ENCODE data around the gene TMC8.
"Not testable (repeated sequence)": the region's sequence is repeated elsewhere in the genome, so short reads cannot be mapped to it uniquely, and the experiment has no call there.

Gene TMC8

DNA sequence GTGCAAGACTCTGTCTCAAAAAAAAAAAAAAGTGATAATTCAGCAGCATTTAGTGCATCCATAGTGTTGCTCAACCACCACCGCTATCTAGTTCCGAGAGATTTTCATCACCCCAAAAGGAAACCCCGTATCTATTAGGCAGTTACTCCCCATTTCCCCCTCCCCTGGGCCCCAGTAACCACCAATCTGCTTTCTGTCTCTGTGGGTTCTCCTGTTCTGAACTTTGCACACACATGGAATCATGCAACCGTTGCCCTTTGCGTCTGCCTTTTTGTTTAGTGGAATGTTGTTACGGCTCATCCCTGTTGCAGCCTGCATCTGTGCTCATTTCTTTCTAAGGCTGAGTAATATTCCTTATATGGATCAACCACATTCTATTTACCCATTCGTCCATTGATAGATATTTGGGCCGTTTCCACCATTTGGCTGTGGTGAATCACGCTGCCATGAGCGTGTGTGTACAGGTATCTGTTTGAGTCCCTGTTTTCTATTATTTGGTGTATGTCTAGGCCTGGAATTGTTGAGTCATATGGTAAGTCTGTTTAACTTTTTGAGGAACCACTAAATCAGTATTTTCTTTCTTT lies 29.1 kb downstream of the TMC8 start:
- peak; percentile 69 to 80 for DNase-seq

GRCh38 chr17:78163881-78164747 lies 33.5 kb downstream of the TMC8 start:
- DNase-seq, result no peak

DNA sequence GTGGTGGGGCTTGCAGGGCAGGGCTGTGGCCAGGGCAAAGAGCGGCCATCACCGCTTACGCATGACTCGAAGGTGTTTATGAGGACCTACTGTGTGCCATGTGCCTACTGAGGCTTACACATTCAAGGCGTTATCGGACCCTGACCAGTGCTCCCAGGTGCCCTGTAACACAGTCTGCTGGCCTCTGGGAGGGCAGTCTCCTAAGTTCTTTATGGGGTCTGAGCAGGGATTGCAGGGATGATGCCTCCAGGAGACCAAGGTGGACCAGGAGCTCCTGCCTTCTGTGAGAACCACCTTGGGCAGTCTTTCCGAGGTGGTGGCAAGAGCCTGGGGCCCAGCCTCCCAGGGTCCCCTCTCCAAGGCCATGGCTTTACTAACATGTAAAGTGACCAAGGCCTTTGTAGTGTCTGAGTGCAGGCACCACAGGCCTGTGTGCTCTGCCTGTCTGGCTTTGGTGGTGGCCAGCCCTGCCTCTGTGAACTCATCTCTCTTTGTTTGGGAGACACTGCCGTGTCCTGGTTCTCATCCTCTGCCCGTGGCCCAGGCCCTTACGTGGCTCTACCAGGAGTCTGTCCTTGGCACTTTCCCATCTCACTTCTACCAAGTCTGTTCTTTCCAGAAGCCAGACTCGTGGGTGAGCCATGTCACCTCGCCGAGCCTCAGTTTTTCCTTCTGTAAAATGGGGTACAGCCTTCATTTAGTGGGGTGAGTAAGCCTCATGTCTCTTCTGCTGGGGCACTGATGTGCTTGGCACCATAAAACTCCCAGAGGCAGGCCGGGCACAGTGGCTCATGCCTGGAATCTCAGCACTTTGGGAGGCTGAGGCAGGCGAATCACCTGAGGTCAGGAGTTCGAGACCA lies 34.4 kb downstream of the TMC8 start:
- no peak for DNase-seq

DNA sequence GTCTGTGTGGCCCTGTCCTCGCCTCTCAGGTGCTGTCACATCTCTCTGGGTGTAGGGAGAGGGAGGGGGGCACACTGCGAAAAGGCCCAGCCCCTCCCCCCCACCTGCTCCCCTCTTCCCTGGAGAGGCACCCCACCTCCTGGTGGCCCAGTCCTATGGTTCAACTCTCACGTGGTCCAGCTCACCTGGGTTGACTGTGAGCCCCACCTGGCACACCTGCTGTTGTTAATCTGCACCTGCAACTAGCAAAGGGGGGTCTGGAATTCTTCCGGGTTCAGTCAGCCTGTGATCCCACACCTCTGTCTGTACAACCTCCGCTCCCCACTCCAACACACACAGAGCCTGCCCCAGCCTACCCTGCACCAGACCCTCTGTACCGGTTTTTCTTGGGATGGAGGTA lies 35.8 kb downstream of the TMC8 start:
- no peak for DNase-seq

DNA sequence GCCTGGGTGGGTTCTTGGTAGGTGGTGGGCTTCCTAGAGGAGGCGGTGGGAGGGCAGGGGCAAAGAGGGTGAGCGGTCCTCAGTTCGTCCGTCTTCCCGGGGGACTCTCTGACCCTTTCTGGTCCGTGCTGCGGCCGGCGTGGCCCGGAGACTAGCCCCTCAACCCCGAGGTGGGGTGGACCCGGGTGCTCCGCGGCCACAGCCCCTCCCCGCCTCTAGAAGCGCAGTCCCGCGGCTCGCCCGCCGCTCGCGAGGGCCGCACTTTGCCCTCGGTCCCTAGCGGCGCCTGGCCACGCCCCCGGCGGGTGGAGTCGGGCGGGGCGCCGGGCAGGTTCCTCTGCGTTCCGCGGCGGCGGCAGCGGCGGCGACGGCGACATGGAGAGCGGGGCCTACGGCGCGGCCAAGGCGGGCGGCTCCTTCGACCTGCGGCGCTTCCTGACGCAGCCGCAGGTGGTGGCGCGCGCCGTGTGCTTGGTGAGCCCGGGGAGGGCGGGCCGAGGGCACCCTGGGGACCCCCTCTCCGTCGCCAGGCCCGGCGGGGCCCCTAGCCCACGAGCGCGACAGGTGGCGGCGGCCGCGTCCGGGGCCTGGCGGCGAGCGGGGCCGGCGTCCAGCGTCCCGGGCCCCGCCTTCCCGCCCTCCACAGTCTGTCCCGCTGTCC lies 37.8 kb downstream of the TMC8 start, which contains the start of gene SYNGR2:
SYNGR2 (plus strand) TSS at position 340 of the 661 bp plus-strand sequence; CDS start at position 376, 36 bp downstream.
- DNase-seq, result peak; percentile 77 to 81

DNA sequence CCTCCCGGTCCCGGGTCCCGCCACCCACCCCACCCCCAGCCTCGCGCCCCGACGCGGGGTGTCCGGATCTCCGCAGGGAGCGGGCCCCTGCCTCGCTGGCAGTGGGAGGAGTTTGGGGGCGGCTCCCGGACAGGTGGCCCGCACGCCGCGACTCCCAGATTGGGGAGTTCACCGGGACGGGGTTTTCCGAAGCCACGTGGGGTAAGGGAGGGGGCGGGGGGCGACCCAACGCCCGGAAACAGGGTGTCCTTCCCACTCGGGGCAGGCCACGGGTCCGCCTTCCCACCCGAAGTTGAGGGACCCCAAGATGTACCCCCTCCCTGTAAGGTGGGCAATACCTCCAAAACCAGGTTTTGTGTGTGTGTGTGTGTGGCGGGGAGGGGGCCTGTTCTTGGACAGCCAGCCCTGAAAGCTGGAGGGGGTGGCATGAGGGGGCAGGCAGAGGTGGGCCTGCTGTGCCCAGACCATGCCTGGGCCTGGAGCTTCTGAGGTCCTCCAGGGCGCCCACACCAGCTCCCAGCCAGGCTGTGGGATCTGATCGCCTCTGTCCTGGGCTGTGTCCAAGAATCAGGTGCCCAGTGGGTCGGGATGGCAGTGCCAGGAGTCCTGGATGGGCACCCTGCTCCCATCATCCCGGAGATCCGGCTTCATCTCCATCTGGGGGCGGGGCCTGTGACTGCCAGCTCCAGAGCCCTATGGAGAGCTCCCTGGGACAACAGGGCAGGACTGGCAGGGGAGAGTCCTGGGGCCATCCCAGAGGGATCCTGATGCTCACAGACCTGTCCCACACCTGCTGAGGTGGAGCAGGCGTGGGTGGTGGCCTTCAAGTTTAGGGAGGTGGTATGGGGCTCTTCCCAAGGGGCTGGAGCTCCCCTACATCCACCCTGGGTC lies 38.6 kb downstream of the TMC8 start:
- peak in 1 of 2 experiments; percentile 62 for DNase-seq

DNA sequence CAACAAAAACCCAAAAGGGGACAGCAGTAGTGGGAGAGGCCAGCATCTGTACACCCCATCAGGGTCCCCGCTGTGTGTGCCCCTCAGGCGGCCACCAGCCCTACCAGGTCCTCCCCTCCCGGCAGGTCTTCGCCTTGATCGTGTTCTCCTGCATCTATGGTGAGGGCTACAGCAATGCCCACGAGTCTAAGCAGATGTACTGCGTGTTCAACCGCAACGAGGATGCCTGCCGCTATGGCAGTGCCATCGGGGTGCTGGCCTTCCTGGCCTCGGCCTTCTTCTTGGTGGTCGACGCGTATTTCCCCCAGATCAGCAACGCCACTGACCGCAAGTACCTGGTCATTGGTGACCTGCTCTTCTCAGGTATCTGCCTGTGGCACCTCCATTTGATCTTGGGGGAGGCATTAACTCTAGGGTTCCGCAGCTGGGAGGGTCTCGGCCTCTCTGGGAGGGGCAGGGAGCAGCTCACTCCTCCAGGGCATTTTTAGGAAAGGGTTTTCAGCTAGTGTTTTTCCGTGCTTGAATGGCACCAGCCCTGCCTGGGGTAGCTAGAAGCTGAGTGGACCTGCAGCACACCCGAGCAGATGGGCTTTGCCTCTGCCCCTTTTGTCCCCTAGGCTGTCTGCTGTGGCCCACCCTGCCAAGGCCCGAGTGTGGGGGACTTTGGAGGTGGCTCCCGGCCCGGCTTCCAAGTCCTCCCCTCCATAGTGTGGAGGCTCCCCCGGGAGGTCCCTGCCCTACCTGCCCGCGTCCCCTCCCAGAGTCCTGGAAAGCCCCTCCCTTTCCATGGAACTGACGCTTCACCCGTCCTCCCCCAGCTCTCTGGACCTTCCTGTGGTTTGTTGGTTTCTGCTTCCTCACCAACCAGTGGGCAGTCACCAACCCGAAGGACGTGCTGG lies 40.4 kb downstream of the TMC8 start:
- no peak for DNase-seq

DNA sequence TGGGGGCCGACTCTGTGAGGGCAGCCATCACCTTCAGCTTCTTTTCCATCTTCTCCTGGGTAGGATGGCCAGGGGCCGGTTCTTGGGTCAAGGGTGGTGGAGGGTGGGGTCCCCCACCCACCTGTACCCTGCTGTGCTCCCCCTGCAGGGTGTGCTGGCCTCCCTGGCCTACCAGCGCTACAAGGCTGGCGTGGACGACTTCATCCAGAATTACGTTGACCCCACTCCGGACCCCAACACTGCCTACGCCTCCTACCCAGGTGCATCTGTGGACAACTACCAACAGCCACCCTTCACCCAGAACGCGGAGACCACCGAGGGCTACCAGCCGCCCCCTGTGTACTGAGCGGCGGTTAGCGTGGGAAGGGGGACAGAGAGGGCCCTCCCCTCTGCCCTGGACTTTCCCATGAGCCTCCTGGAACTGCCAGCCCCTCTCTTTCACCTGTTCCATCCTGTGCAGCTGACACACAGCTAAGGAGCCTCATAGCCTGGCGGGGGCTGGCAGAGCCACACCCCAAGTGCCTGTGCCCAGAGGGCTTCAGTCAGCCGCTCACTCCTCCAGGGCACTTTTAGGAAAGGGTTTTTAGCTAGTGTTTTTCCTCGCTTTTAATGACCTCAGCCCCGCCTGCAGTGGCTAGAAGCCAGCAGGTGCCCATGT lies 41.1 kb downstream of the TMC8 start:
- not testable (repeated sequence) for DNase-seq

DNA sequence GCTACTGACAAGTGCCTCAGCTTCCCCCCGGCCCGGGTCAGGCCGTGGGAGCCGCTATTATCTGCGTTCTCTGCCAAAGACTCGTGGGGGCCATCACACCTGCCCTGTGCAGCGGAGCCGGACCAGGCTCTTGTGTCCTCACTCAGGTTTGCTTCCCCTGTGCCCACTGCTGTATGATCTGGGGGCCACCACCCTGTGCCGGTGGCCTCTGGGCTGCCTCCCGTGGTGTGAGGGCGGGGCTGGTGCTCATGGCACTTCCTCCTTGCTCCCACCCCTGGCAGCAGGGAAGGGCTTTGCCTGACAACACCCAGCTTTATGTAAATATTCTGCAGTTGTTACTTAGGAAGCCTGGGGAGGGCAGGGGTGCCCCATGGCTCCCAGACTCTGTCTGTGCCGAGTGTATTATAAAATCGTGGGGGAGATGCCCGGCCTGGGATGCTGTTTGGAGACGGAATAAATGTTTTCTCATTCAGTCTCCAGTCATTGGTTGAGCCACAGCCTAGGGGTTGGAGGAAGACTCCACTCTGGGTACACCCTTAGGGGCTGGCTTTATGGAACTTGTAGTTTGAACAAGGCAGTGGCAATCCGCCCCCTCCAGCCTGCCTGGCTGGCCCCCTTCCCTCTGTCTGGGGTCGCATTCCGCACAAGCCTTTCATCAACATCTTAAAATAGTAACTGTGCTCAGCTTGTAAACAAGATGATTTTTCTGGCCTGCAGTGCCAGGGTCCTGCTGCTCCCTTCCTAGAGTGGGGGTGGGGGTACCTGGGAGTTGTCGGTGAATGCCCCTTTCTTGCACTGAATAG lies 41.9 kb downstream of the TMC8 start:
- DNase-seq, result peak; percentile 59 to 68

- no peak for DNase-seq
Measured at GRCh38 chr17:78173097-78173715, 42.6 kb downstream of the TMC8 start.

GRCh38 chr17:78174346-78174869 lies 43.8 kb downstream of the TMC8 start:
- no peak for DNase-seq

DNA sequence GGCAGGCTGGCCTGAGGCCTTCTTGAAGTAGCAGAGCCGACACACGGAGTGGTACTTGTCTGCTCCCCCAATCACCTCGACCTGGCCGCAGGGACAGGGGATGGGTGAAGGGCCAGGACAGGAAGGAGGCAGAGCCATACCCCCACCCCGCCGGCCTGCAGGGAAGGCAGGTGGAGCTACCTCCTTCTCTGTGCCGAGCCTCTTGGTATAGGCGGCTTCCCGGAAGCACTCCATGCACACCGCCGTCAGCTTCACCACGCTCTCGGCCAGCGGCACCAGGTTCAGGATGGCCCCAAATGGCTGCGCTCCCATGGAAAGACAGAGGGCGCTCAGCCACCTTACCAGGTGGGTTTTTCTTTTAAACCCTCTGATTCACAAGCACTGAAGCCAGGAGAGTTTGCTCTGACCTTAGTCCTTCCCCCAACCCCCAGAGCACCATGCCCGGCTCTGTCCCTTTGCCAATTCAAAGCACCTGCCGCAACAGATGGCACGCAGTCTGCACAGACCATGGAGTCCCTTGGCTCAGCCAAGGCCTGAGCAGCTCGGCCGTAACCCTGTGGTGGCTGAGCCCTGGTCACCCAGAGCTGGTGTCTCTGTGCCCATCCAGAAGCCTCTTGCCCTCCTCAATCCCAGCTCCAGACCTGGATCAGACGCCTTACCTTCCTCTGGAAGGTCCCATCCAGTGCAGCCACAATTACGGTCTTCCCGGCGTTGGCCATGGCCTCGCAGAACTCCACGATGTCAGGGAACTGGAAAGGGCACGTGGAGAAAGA lies 44.5 kb downstream of the TMC8 start:
- no peak for DNase-seq

DNA sequence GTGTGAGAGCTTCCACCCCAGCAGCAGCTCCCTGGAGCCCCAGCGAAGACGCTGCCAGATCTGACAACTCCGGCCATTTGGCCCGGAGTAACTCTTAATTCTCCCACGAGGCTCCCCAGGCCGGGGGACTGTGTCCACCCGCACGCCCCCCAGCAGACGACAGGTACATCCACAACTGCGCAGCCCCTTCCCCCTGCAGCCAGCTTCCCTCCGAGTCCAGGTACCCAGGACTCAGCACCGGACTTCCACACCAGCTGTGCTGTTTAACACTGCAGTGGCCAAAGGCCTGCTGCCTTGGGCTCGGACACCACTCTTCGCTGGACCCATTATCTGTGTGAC lies 45.0 kb downstream of the TMC8 start:
- no peak for DNase-seq

GRCh38 chr17:78176548-78177025 lies 46.0 kb downstream of the TMC8 start:
- peak; percentile 78 to 82 for DNase-seq

DNA sequence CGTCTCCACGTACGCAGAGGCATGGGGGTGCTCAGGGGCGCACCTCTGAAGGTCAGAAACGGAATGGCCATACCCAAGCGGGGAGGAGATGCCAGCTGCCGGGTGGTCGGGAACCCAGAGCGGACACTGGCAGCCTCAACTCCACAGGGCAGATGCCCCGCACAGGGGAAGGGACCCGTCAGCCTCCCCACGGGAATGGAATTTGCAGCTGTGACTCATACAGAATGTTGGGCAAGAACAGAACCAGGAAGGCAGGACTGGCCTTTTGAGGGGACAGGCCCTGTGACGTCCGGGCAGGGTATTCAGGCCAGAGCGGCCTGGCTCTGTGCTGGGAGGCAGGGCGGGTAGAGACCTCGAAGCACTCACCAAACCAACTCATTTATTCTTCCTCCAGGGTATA lies 48.8 kb downstream of the TMC8 start:
- DNase-seq, result no peak

DNA sequence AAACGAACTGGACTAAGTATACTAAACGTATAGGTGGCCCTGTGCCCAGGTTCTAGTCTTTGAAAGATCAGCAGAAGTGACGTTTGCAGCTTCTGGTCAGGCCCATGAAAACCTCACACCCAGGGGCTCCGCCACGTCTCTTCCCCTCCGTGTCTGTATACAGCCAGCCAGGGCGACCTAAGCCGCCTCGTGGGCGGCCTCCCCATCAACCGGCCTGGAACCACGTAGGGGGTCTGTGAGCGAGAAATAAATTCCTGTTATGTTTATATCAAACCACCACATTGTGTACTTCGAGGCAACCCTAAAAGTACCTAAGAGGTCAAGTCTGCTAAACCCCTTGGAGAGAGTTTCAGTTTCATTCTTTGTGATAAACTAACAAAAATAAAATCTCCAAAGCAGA lies 49.5 kb downstream of the TMC8 start:
- no peak for DNase-seq

GRCh38 chr17:78180508-78180907 lies 49.9 kb downstream of the TMC8 start:
- DNase-seq, result no peak

DNA sequence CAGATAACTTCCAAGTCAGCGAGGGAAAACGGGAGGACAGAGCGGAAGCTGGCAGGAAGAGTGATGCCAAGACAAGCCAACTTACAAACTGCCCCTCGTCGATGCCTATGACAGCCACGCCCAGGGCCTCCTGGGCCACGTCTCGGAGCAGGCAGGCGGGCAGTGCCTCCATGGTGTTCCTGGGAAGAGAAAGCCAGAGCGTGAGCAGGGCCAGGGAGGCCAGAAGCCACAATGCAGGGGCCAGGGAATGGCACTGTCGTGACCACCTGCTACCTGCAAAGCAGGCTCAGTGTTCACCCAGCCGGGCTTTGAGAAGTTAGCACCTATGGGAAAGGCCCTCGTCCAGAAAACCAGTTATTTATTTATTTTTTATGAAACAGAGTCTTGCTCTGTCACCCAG lies 51.9 kb downstream of the TMC8 start:
- DNase-seq, result no peak

Data from Kasumi-1 (cell line).